SK-N-SH (cell line): ENCODE data around the gene BEST3. TPM values are rescaled to one million over a fixed set of nuclear protein-coding genes. Genes with fewer than 3 reads are reported as not detected.

Experiments used
- CTCF ChIA-PET: fragments of 300-600, 350-600 bp; formaldehyde crosslinking; extraction: SDS; loops from one replicate; lab custom pipeline; 2021; lab: Yijun Ruan, JAX
- POLR2A ChIA-PET: fragments of 350-600 bp; sonication (Branson Sonifier 250); formaldehyde crosslinking; extraction: SDS; loops from one replicate; lab custom pipeline; 2020; ENCODE audit warnings: antibody characterized with exemption, inconsistent platforms; lab: Yijun Ruan, JAX
- DNase-seq: peaks from one replicate; pipeline ENCODE4 v3.0.0; 2012
- H2AFZ ChIP-seq: fragments of 200-600 bp; sonication (generic); 2 replicates; pipeline ENCODE4 v1.8.1; 2016; ENCODE audit warnings: antibody characterized with exemption, mild to moderate bottlenecking, low read depth
- H3F3A ChIP-seq: fragments of 200-600 bp; sonication (generic); replicated peaks from 2 replicates; pipeline ENCODE3; 2016; ENCODE audit warnings: antibody characterized with exemption, mild to moderate bottlenecking; ENCODE audit not compliant: insufficient read depth
- H3K27ac ChIP-seq, 2 experiments: fragments of 200-500 bp in 1 of 2; fragments of 200-600 bp in 1 of 2; sonication (Bioruptor generic) in 1 of 2; sonication (generic), shearing (Covaris generic) in 1 of 2; 2 replicates each; pipeline versions ENCODE4 v1.5.1 to v1.6.1; 2014 to 2016; ENCODE audit warnings: low read depth in 2 of 2, inconsistent platforms in 1 of 2, low read length in 1 of 2, mild to moderate bottlenecking in 1 of 2, mixed read lengths in 1 of 2
- H3K27me3 ChIP-seq: fragments of 200-600 bp; sonication (generic), shearing (Covaris generic); 2 replicates; pipeline ENCODE4 v1.6.1; 2016; ENCODE audit warnings: mixed run types; ENCODE audit not compliant: insufficient read depth
- H3K36me3 ChIP-seq, 2 experiments: fragments of 200-500 bp in 1 of 2; fragments of 200-600 bp in 1 of 2; sonication (Bioruptor generic) in 1 of 2; sonication (generic) in 1 of 2; replicated peaks in 1 of 2; 2 replicates each; pipeline versions ENCODE3 to v1.5.1; 2014 to 2016; ENCODE audit warnings: low read length in 1 of 2, mild to moderate bottlenecking in 1 of 2; ENCODE audit not compliant: insufficient read depth in 2 of 2, control insufficient read depth in 1 of 2
- H3K4me1 ChIP-seq, 2 experiments: fragments of 200-500 bp in 1 of 2; fragments of 200-600 bp in 1 of 2; sonication (Bioruptor generic) in 1 of 2; sonication (generic), shearing (Covaris generic) in 1 of 2; 2 replicates each; pipeline versions ENCODE4 v1.5.1 to v1.6.1; 2014 to 2016; ENCODE audit warnings: low read depth in 1 of 2, low read length in 1 of 2, mixed run types in 1 of 2; ENCODE audit not compliant: insufficient read depth in 2 of 2, control insufficient read depth in 1 of 2
- H3K4me2 ChIP-seq: fragments of 200-600 bp; sonication (generic), shearing (Covaris generic); 2 replicates; pipeline ENCODE4 v1.6.1; 2017; ENCODE audit warnings: mixed run types
- H3K4me3 ChIP-seq, 2 experiments: fragments of 200-500 bp in 1 of 2; fragments of 200-600 bp in 1 of 2; sonication (Bioruptor generic) in 1 of 2; sonication (generic), shearing (Covaris generic) in 1 of 2; 2 replicates each; pipeline versions ENCODE4 v1.5.1 to v1.8.1; 2014 to 2016; ENCODE audit warnings: low read depth in 2 of 2, inconsistent platforms in 1 of 2, low read length in 1 of 2, mild to moderate bottlenecking in 1 of 2, mixed read lengths in 1 of 2, moderate library complexity in 1 of 2
- H3K79me2 ChIP-seq: fragments of 200-600 bp; sonication (generic); 2 replicates; pipeline ENCODE4 v1.8.1; 2017; ENCODE audit warnings: mild to moderate bottlenecking; ENCODE audit not compliant: insufficient read depth
- H3K9ac ChIP-seq: fragments of 200-600 bp; sonication (generic); 2 replicates; pipeline ENCODE4 v1.6.1; 2017; ENCODE audit warnings: mixed run types
- H3K9me2 ChIP-seq: fragments of 200-600 bp; sonication (generic); 2 replicates; pipeline ENCODE4 v1.6.1; 2017; ENCODE audit warnings: mixed run types
- H3K9me3 ChIP-seq: fragments of 200-600 bp; sonication (generic); 2 replicates; pipeline ENCODE4 v1.6.1; 2017; ENCODE audit warnings: mixed run types, mild to moderate bottlenecking, moderate library complexity
- H4K20me1 ChIP-seq: fragments of 200-600 bp; sonication (generic); 2 replicates; pipeline ENCODE4 v1.6.1; 2017; ENCODE audit warnings: mild to moderate bottlenecking, mixed run types; ENCODE audit not compliant: insufficient read depth
- CHD2 ChIP-seq: fragments of 150-350 bp; IDR thresholded peaks from 2 replicates; pipeline ENCODE4 v1.6.1; 2018; ENCODE audit warnings: low read length; ENCODE audit not compliant: partially characterized antibody
- FOSL2 ChIP-seq: IDR thresholded peaks from 2 replicates; pipeline ENCODE4 v1.4.0; 2012; ENCODE audit warnings: low read depth, mild to moderate bottlenecking, moderate library complexity, borderline replicate concordance
- GABPA ChIP-seq: IDR thresholded peaks from 2 replicates; pipeline ENCODE4 v1.4.0; 2012; ENCODE audit warnings: low read depth, mild to moderate bottlenecking
- IRF3 ChIP-seq: fragments of 150-350 bp; IDR thresholded peaks from 2 replicates; pipeline ENCODE4 v1.6.1; 2016; ENCODE audit warnings: mild to moderate bottlenecking, low read depth, low read length
- NRF1 ChIP-seq: IDR thresholded peaks from 2 replicates; pipeline ENCODE4 v1.6.1; 2012; ENCODE audit warnings: low read depth, mild to moderate bottlenecking, low read length
- RAD21 ChIP-seq: IDR thresholded peaks from 2 replicates; pipeline ENCODE4 v1.6.1; 2012; ENCODE audit warnings: mild to moderate bottlenecking, low read length
- RCOR1 ChIP-seq: fragments of 150-350 bp; IDR thresholded peaks from 2 replicates; pipeline ENCODE4 v1.6.1; 2017; ENCODE audit warnings: antibody characterized with exemption, low read length
- RXRA ChIP-seq: IDR thresholded peaks from 2 replicates; pipeline ENCODE4 v1.4.0; 2012; ENCODE audit warnings: low read depth, mild to moderate bottlenecking, borderline replicate concordance
- TEAD4 ChIP-seq: IDR thresholded peaks from 2 replicates; pipeline ENCODE4 v1.4.0; 2012; ENCODE audit warnings: mild to moderate bottlenecking, borderline replicate concordance; ENCODE audit not compliant: insufficient read depth
- WGBS: methylation state at CpG from one replicate; pipeline ENCODE4 v1.1.6; 2017; ENCODE audit warnings: low lambda C conversion rate; 5-methylcytosine and 5-hydroxymethylcytosine counted together
- polyA plus RNA-seq, 3 experiments: library from polyadenylated mRNA; depleted of rRNA; stranded (reverse); fragments of >200 nt; gene quantifications; 2 replicates each; pipeline ENCODE4 v1.2.3, GENCODE V29; 2012
- TF ChIP-seq, protein P1 (sequence below): IDR thresholded peaks from 2 replicates; pipeline ENCODE4 v1.4.0; 2012; ENCODE audit warnings: low read depth
- TF ChIP-seq, protein P2 (sequence below): IDR thresholded peaks from 2 replicates; pipeline ENCODE4 v1.6.1; 2012; ENCODE audit warnings: mild to moderate bottlenecking, low read depth, low read length, moderate library complexity

The BEST3 gene
- polyA plus RNA-seq, 1 of the 3 experiments (the other 2 are of a cell fraction): 0.48 TPM

DNA sequence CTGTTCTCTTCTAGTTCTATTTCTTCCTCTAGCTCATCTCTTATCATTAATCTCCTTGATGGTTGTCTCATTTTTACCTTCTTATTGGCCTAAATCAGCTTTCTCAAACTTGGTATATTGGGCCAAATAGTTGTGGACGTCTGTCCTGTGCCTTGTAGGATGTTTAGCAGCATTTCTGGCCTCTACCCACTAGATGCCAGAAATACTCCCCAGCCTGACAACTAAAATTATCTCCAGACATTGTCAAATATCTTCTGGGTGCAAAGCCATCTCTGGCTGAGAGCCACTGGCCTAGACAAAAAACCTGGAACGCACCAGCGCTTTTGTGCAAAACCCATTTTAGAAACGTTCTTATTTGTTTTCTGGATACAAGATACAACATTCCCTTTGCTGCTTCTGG lies 49.6 kb downstream of the BEST3 start:
- POLR2A ChIA-PET: no interaction called here
- Histone ChIP-seq H3K36me3 (no peaks in the 10 kb centered on the region), H3F3A (no peaks in the 10 kb centered on the region), H3K79me2 (no peaks in the 10 kb centered on the region), H3K4me1 (no peaks in the 10 kb centered on the region), H4K20me1 (no peaks in the 10 kb centered on the region), H3K4me3 (no peak overlapping the region), H3K9ac (no peak overlapping the region), H3K9me2 (no peaks in the 10 kb centered on the region), H3K9me3 (no peaks in the 10 kb centered on the region)
- TF ChIP-seq, protein P1, sequence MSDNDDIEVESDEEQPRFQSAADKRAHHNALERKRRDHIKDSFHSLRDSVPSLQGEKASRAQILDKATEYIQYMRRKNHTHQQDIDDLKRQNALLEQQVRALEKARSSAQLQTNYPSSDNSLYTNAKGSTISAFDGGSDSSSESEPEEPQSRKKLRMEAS: no peak
- TF ChIP-seq RAD21 (peak; percentile 9; the same call in 1 of the 2 replicates), IRF3 (no peak), FOSL2 (no peak), GABPA (no peak), RXRA (no peak), CHD2 (no peak)
- TF ChIP-seq, protein P2, sequence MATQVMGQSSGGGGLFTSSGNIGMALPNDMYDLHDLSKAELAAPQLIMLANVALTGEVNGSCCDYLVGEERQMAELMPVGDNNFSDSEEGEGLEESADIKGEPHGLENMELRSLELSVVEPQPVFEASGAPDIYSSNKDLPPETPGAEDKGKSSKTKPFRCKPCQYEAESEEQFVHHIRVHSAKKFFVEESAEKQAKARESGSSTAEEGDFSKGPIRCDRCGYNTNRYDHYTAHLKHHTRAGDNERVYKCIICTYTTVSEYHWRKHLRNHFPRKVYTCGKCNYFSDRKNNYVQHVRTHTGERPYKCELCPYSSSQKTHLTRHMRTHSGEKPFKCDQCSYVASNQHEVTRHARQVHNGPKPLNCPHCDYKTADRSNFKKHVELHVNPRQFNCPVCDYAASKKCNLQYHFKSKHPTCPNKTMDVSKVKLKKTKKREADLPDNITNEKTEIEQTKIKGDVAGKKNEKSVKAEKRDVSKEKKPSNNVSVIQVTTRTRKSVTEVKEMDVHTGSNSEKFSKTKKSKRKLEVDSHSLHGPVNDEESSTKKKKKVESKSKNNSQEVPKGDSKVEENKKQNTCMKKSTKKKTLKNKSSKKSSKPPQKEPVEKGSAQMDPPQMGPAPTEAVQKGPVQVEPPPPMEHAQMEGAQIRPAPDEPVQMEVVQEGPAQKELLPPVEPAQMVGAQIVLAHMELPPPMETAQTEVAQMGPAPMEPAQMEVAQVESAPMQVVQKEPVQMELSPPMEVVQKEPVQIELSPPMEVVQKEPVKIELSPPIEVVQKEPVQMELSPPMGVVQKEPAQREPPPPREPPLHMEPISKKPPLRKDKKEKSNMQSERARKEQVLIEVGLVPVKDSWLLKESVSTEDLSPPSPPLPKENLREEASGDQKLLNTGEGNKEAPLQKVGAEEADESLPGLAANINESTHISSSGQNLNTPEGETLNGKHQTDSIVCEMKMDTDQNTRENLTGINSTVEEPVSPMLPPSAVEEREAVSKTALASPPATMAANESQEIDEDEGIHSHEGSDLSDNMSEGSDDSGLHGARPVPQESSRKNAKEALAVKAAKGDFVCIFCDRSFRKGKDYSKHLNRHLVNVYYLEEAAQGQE: no peak
- TF ChIP-seq, all 33 proteins: peak for 1
- CTCF ChIA-PET: interaction anchor here (6.4 kb wide), 1 partner anchor 10 kb away, joined by 46 read pairs; no protein-coding TSS in a partner anchor
- Histone ChIP-seq H3K4me2 (no peak overlapping the region), H3K27me3 (no peaks in the 10 kb centered on the region), H2AFZ (no peak overlapping the region), H3K27ac (no peak overlapping the region)
- 46% methylated on average over 4 of the region's 4 CpGs for WGBS
- no peak for DNase-seq

- Histone ChIP-seq H3K9ac (no peak overlapping the region), H3K4me2 (no peak overlapping the region), H3K79me2 (no peaks in the 10 kb centered on the region), H2AFZ (peak overlapping the region; percentile 47; the same call in 1 of the 2 replicates), H3K4me1 (no peaks in the 10 kb centered on the region), H3K27me3 (no peaks in the 10 kb centered on the region), H4K20me1 (no peaks in the 10 kb centered on the region), H3K9me2 (no peaks in the 10 kb centered on the region), H3F3A (no peaks in the 10 kb centered on the region), H3K27ac (peak overlapping the region in 1 of 2 experiments; percentile 27; a peak in 1 of 4 replicates), H3K4me3 (no peak overlapping the region), H3K36me3 (no peaks in the 10 kb centered on the region), H3K9me3 (no peaks in the 10 kb centered on the region)
- WGBS: 66% methylated on average over 3 of the region's 3 CpGs
- POLR2A ChIA-PET: no interaction called here
- no peak for DNase-seq
- TF ChIP-seq FOSL2: 0 out of 2 replicates have a peak, but pooled peaks have one; percentile 33
- no peak for TF ChIP-seq RCOR1
- no peak for TF ChIP-seq NRF1
- no peak for TF ChIP-seq RAD21
- no peak for TF ChIP-seq CHD2
- no peak for TF ChIP-seq TEAD4
- CTCF ChIA-PET: interaction anchor here (6.4 kb wide), 1 partner anchor 9 kb away, joined by 46 read pairs; no protein-coding TSS in a partner anchor
Observed at GRCh38 chr12:69648476-69648875, 50.6 kb downstream of the BEST3 start.
